GM18868 (cell line): ENCODE data around the gene NDST3.

ENCODE experiments used
- ATAC-seq: cut with Tn5 transposase; IDR thresholded peaks from one replicate; pipeline ENCODE4 v1.9.1; 2021; ENCODE audit warnings: mild to moderate bottlenecking, moderate library complexity; ENCODE audit not compliant: unreplicated experiment

Gene NDST3

GRCh38 chr4:118034053-118034785, at the start of gene NDST3:
Gene NDST3 (plus strand): TSS chr4:118034486. CDS start chr4:118053911, 19,425 bp downstream.
- peak; percentile 67 for ATAC-seq

- no peak for ATAC-seq
These were observed 48.0 kb upstream of the NDST3 start for GRCh38 chr4:117986321-117986720.

- ATAC-seq = no peak
These were observed 46.8 kb upstream of the NDST3 start for GRCh38 chr4:117987464-117987863.

- ATAC-seq = no peak
These were observed 37.4 kb upstream of the NDST3 start for GRCh38 chr4:117996891-117997290.

- ATAC-seq = no peak
These were observed 30.2 kb upstream of the NDST3 start for GRCh38 chr4:118004088-118004487.

- ATAC-seq = no peak
These were observed 28.4 kb upstream of the NDST3 start for GRCh38 chr4:118005883-118006282.

- ATAC-seq = peak; percentile 46
These were observed 22.1 kb upstream of the NDST3 start for GRCh38 chr4:118012142-118012541.

- no peak for ATAC-seq
These were observed 19.5 kb upstream of the NDST3 start for GRCh38 chr4:118014831-118015230.

- no peak for ATAC-seq
These were observed 15.7 kb upstream of the NDST3 start for GRCh38 chr4:118018381-118019145.

GRCh38 chr4:118026806-118027205, 7.5 kb upstream of the NDST3 start:
- no peak for ATAC-seq

GRCh38 chr4:118029224-118029623, 5.1 kb upstream of the NDST3 start:
- no peak for ATAC-seq

GRCh38 chr4:118032691-118033090, 1.6 kb upstream of the NDST3 start:
- ATAC-seq = no peak

- no peak for ATAC-seq
These were observed 886 bp upstream of the NDST3 start for GRCh38 chr4:118033148-118034052.

GRCh38 chr4:118035309-118035708, 1.0 kb downstream of the NDST3 start:
- no peak for ATAC-seq

- no peak for ATAC-seq
These were observed 2.0 kb downstream of the NDST3 start for GRCh38 chr4:118036336-118036735.

GRCh38 chr4:118037955-118038354, 3.7 kb downstream of the NDST3 start:
- ATAC-seq = no peak

GRCh38 chr4:118046323-118046722, 12.0 kb downstream of the NDST3 start:
- ATAC-seq = no peak

- no peak for ATAC-seq
These were observed 12.8 kb downstream of the NDST3 start for GRCh38 chr4:118047043-118047442.

GRCh38 chr4:118058955-118059354, 24.7 kb downstream of the NDST3 start:
- no peak for ATAC-seq

GRCh38 chr4:118059397-118059796, 25.1 kb downstream of the NDST3 start:
- no peak for ATAC-seq
